ENCODE data around the gene PSD4. TPM values are rescaled to one million over a fixed set of nuclear protein-coding genes. Genes with fewer than 3 reads are reported as not detected.

Gene PSD4
- total and polyA plus RNA-seq, 4 donors = 0.79 to 17.8 (median 6.5) TPM

GRCh38 chr2:113225263-113226259 lies 51.8 kb downstream of the PSD4 start:
- Histone ChIP-seq H3K4me1 (ENCODE audit: control insufficient read depth in 1 of 2, insufficient read depth in 2 of 2, low read length in 2 of 2) (no peaks in the 10 kb centered on the region), H3K36me3 (ENCODE audit: control insufficient read depth in 1 of 2, insufficient read depth in 2 of 2, low read length in 1 of 2) (no peaks in the 10 kb centered on the region), H3K4me3 (ENCODE audit: low read length in 2 of 2) (no peak overlapping the region), H3K9me3 (ENCODE audit: control insufficient read depth, low read length) (no peaks in the 10 kb centered on the region), H3K27me3 (ENCODE audit: control insufficient read depth in 1 of 2, insufficient read depth in 2 of 2, low read length in 1 of 2) (no peaks in the 10 kb centered on the region), H3K27ac (ENCODE audit: low read depth in 1 of 2, low read length in 2 of 2) (no peak overlapping the region)
- WGBS, 2 donors = 30 to 34% methylated on average over 11 to 12 of the region's 12 CpGs
- intact Hi-C loops (cut with DNase I) = no loop called here
- DNase-seq (peak; percentile 54 to 76), ATAC-seq (ENCODE audit: low FRiP score) (no peak)

- H3K27ac ChIP-seq (ENCODE audit: low read depth in 1 of 2, low read length in 2 of 2) = no peak overlapping the region
- ATAC-seq (ENCODE audit: low FRiP score) (no peak), DNase-seq (peak in 1 of 2 donors; percentile 3)
- intact Hi-C loops (cut with DNase I) = no loop called here
- 78 to 95% methylated on average over 4 of the region's 4 CpGs for WGBS, 2 donors
- H3K9me3 ChIP-seq (ENCODE audit: control insufficient read depth, low read length) = no peaks in the 10 kb centered on the region
- H3K36me3 ChIP-seq (ENCODE audit: control insufficient read depth in 1 of 2, insufficient read depth in 2 of 2, low read length in 1 of 2) = no peaks in the 10 kb centered on the region
- H3K27me3 ChIP-seq (ENCODE audit: control insufficient read depth in 1 of 2, insufficient read depth in 2 of 2, low read length in 1 of 2) = no peaks in the 10 kb centered on the region
- no peak overlapping the region for H3K4me3 ChIP-seq (ENCODE audit: low read length in 2 of 2)
- no peaks in the 10 kb centered on the region for H3K4me1 ChIP-seq (ENCODE audit: control insufficient read depth in 1 of 2, insufficient read depth in 2 of 2, low read length in 2 of 2)
Observed at GRCh38 chr2:113226462-113226861, 52.7 kb downstream of the PSD4 start.

- peak in 1 of 2 donors; percentile 5 for DNase-seq
- WGBS, 2 donors = 90 to 96% methylated on average over 1 of the region's 1 CpG
Observed at GRCh38 chr2:113227290-113227689, 53.5 kb downstream of the PSD4 start.

DNA sequence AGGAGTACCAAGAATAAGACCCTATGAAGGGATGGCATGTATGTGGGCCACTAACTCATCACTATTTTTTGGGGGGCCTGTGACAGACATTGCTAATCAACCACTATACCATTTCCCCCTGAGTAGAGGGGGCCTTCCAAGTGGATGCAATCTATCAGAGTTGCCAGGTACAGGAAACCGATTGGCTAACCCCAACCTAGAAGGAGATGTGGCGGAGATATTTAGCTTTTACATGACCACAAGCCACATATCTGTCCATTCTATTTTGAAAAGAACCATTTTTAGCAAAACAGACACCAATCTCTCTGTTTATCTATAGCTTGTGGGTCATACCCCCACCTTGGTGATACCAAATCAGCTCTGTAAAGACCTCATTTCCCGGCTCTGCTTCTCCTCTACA lies 53.9 kb downstream of the PSD4 start:
- intact Hi-C loops (cut with DNase I) = no loop called here
- WGBS, 2 donors = 96% methylated on average over 3 of the region's 3 CpGs
- no peak overlapping the region for H3K4me3 ChIP-seq (ENCODE audit: low read length in 2 of 2)
- H3K27ac ChIP-seq (ENCODE audit: low read depth in 1 of 2, low read length in 2 of 2) = no peak overlapping the region
- no peaks in the 10 kb centered on the region for H3K36me3 ChIP-seq (ENCODE audit: control insufficient read depth in 1 of 2, insufficient read depth in 2 of 2, low read length in 1 of 2)
- no peak for DNase-seq
- no peaks in the 10 kb centered on the region for H3K27me3 ChIP-seq (ENCODE audit: control insufficient read depth in 1 of 2, insufficient read depth in 2 of 2, low read length in 1 of 2)
- no peak for ATAC-seq (ENCODE audit: low FRiP score)
- H3K9me3 ChIP-seq (ENCODE audit: control insufficient read depth, low read length) = no peaks in the 10 kb centered on the region
- no peaks in the 10 kb centered on the region for H3K4me1 ChIP-seq (ENCODE audit: control insufficient read depth in 1 of 2, insufficient read depth in 2 of 2, low read length in 2 of 2)

More at GRCh38 chr2:113227290-113227689, 53.5 kb downstream of the PSD4 start:
- Histone ChIP-seq H3K4me3 (ENCODE audit: low read length in 2 of 2) (no peak overlapping the region), H3K27ac (ENCODE audit: low read depth in 1 of 2, low read length in 2 of 2) (no peak overlapping the region), H3K4me1 (ENCODE audit: control insufficient read depth in 1 of 2, insufficient read depth in 2 of 2, low read length in 2 of 2) (no peaks in the 10 kb centered on the region), H3K27me3 (ENCODE audit: control insufficient read depth in 1 of 2, insufficient read depth in 2 of 2, low read length in 1 of 2) (no peaks in the 10 kb centered on the region), H3K36me3 (ENCODE audit: control insufficient read depth in 1 of 2, insufficient read depth in 2 of 2, low read length in 1 of 2) (no peaks in the 10 kb centered on the region), H3K9me3 (ENCODE audit: control insufficient read depth, low read length) (no peaks in the 10 kb centered on the region)
- intact Hi-C loops (cut with DNase I) = no loop called here
- ATAC-seq (ENCODE audit: low FRiP score) = no peak

DNA sequence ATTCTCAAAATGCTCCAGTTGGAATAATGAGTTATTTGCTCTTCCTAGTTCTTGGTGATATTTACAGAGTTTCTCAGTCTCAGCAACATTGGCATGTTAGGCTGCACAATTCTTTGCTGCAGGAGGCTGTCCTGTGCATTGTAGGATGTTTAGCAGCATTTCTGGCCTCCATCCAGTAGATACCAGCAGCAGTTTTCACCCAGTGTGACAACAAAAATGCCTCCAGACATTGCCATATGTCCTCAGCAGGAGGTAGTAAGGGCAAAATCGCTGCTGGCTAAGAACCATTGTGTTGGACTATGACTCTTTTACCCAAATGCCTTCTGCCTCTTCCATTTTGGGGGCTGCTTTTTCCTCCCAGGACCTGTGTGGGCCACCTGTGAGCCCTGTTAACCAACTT lies 54.6 kb downstream of the PSD4 start:
- Histone ChIP-seq H3K4me1 (ENCODE audit: control insufficient read depth in 1 of 2, insufficient read depth in 2 of 2, low read length in 2 of 2) (no peaks in the 10 kb centered on the region), H3K27ac (ENCODE audit: low read depth in 1 of 2, low read length in 2 of 2) (no peak overlapping the region), H3K36me3 (ENCODE audit: control insufficient read depth in 1 of 2, insufficient read depth in 2 of 2, low read length in 1 of 2) (no peaks in the 10 kb centered on the region), H3K9me3 (ENCODE audit: control insufficient read depth, low read length) (no peaks in the 10 kb centered on the region), H3K4me3 (ENCODE audit: low read length in 2 of 2) (no peak overlapping the region), H3K27me3 (ENCODE audit: control insufficient read depth in 1 of 2, insufficient read depth in 2 of 2, low read length in 1 of 2) (no peaks in the 10 kb centered on the region)
- DNase-seq = no peak
- 92 to 93% methylated on average over 1 of the region's 1 CpG for WGBS, 2 donors
- no peak for ATAC-seq (ENCODE audit: low FRiP score)
- intact Hi-C loops (cut with DNase I) = no loop called here

GRCh38 chr2:113228991-113229716 lies 55.4 kb downstream of the PSD4 start:
- intact Hi-C loops (cut with DNase I) = no loop called here
- Histone ChIP-seq H3K27me3 (ENCODE audit: control insufficient read depth in 1 of 2, insufficient read depth in 2 of 2, low read length in 1 of 2) (no peaks in the 10 kb centered on the region), H3K27ac (ENCODE audit: low read depth in 1 of 2, low read length in 2 of 2) (no peak overlapping the region), H3K36me3 (ENCODE audit: control insufficient read depth in 1 of 2, insufficient read depth in 2 of 2, low read length in 1 of 2) (no peaks in the 10 kb centered on the region), H3K9me3 (ENCODE audit: control insufficient read depth, low read length) (no peaks in the 10 kb centered on the region), H3K4me3 (ENCODE audit: low read length in 2 of 2) (no peak overlapping the region), H3K4me1 (ENCODE audit: control insufficient read depth in 1 of 2, insufficient read depth in 2 of 2, low read length in 2 of 2) (no peaks in the 10 kb centered on the region)
- peak in 1 of 2 donors; percentile 34 for DNase-seq
- WGBS, 2 donors = 74 to 91% methylated on average over 3 of the region's 3 CpGs
- ATAC-seq (ENCODE audit: low FRiP score) = no peak

GRCh38 chr2:113229795-113230194 lies 56.0 kb downstream of the PSD4 start:
- intact Hi-C loops (cut with DNase I) = no loop called here
- 91 to 94% methylated on average over 3 of the region's 3 CpGs for WGBS, 2 donors
- no peaks in the 10 kb centered on the region for H3K27me3 ChIP-seq (ENCODE audit: control insufficient read depth in 1 of 2, insufficient read depth in 2 of 2, low read length in 1 of 2)
- no peak overlapping the region for H3K4me3 ChIP-seq (ENCODE audit: low read length in 2 of 2)
- H3K4me1 ChIP-seq (ENCODE audit: control insufficient read depth in 1 of 2, insufficient read depth in 2 of 2, low read length in 2 of 2) = no peaks in the 10 kb centered on the region
- no peak overlapping the region for H3K27ac ChIP-seq (ENCODE audit: low read depth in 1 of 2, low read length in 2 of 2)
- no peaks in the 10 kb centered on the region for H3K36me3 ChIP-seq (ENCODE audit: control insufficient read depth in 1 of 2, insufficient read depth in 2 of 2, low read length in 1 of 2)
- H3K9me3 ChIP-seq (ENCODE audit: control insufficient read depth, low read length) = no peaks in the 10 kb centered on the region
- DNase-seq (peak in 1 of 2 donors; percentile 24), ATAC-seq (ENCODE audit: low FRiP score) (no peak)

GRCh38 chr2:113230531-113230930 lies 56.8 kb downstream of the PSD4 start:
- no peaks in the 10 kb centered on the region for H3K27me3 ChIP-seq (ENCODE audit: control insufficient read depth in 1 of 2, insufficient read depth in 2 of 2, low read length in 1 of 2)
- no peaks in the 10 kb centered on the region for H3K4me1 ChIP-seq (ENCODE audit: control insufficient read depth in 1 of 2, insufficient read depth in 2 of 2, low read length in 2 of 2)
- H3K4me3 ChIP-seq (ENCODE audit: low read length in 2 of 2) = no peak overlapping the region
- H3K27ac ChIP-seq (ENCODE audit: low read depth in 1 of 2, low read length in 2 of 2) = no peak overlapping the region
- no peaks in the 10 kb centered on the region for H3K36me3 ChIP-seq (ENCODE audit: control insufficient read depth in 1 of 2, insufficient read depth in 2 of 2, low read length in 1 of 2)
- no peaks in the 10 kb centered on the region for H3K9me3 ChIP-seq (ENCODE audit: control insufficient read depth, low read length)
- 56 to 64% methylated on average over 6 of the region's 6 CpGs for WGBS, 2 donors
- intact Hi-C loops (cut with DNase I) = no loop called here
- ATAC-seq (ENCODE audit: low FRiP score) (no peak), DNase-seq (peak in 1 of 2 donors; percentile 7)

Measured in aorta (tissue), 5 donors.